K562 (cell line): Measurements from ENCODE around the gene NF1. TPM values are rescaled to one million over a fixed set of nuclear protein-coding genes. Genes with fewer than 3 reads are reported as not detected.

Experiments used
- ATAC-seq: fragments of 200-7000 bp; cut with Tn5 transposase; 3 replicates; pipeline ENCODE4 v1.9.1; 2020; ENCODE audit warnings: moderate library complexity
- BruUV-seq: library from RNA; stranded (reverse); fragments of 400-500 nt; replicated peaks from 2 replicates; lab custom pipeline; 2021; lab: Mats Ljungman, UMichigan
- CTCF ChIA-PET: fragments of 300-600 bp; formaldehyde crosslinking; extraction: SDS; loops from one replicate; lab custom pipeline; 2021; ENCODE audit warnings: low intra/inter-chr PET ratio; lab: Yijun Ruan, JAX
- POLR2A ChIA-PET: fragments of 300-600, 350-650 bp; sonication (Branson Sonifier 250); formaldehyde crosslinking; extraction: SDS; loops from one replicate; lab custom pipeline; 2021; ENCODE audit warnings: antibody characterized with exemption, inconsistent platforms; lab: Yijun Ruan, JAX
- DNase-seq, 4 experiments: peaks; one replicate each; pipeline versions ENCODE4 v3.0.0 to v3.0.0-alpha.2; 2011 to 2018; ENCODE audit warnings: low spot score in 3 of 4, mixed read lengths in 3 of 4; ENCODE audit errors: extremely low read depth in 1 of 4
- FAIRE-seq: peaks from 2 replicates; lab custom pipeline; 2011; peaks lifted over from hg19 to GRCh38; lab: Jason Lieb, UNC
- H2AFZ ChIP-seq: 2 replicates; pipeline ENCODE4 v1.6.0; 2011; ENCODE audit warnings: low read depth, low read length, control low read depth, inconsistent platforms
- H3K27ac ChIP-seq: fragments of 200-600 bp; 3 replicates; pipeline ENCODE4 v1.8.0; 2011; ENCODE audit warnings: low read depth, mild to moderate bottlenecking, control low read depth, inconsistent platforms, low read length, moderate library complexity, mixed read lengths; ENCODE audit errors: extremely low read depth
- H3K27me3 ChIP-seq, 2 experiments: fragments of 300-600 bp in 1 of 2; 2 replicates in 1 of 2; 3 replicates in 1 of 2; pipeline versions ENCODE4 v1.6.0 to v1.8.0; 2011; ENCODE audit warnings: inconsistent platforms in 2 of 2, low read length in 2 of 2, mild to moderate bottlenecking in 1 of 2, mixed read lengths in 1 of 2, moderate library complexity in 1 of 2; ENCODE audit not compliant: control insufficient read depth in 2 of 2, insufficient read depth in 2 of 2
- H3K36me3 ChIP-seq: fragments of 300-600 bp; 3 replicates; pipeline ENCODE4 v1.8.0; 2011; ENCODE audit warnings: mild to moderate bottlenecking, low read length, inconsistent platforms; ENCODE audit not compliant: control insufficient read depth, insufficient read depth
- H3K4me1 ChIP-seq, 2 experiments: fragments of 200-600 bp in 1 of 2; replicated peaks in 1 of 2; 2 replicates in 1 of 2; 3 replicates in 1 of 2; pipeline versions ENCODE4 v1.5.1 to v1.8.0; 2011; ENCODE audit warnings: inconsistent platforms in 2 of 2, low read length in 2 of 2, mild to moderate bottlenecking in 1 of 2, mixed read lengths in 1 of 2, moderate library complexity in 1 of 2; ENCODE audit not compliant: control insufficient read depth in 2 of 2, insufficient read depth in 2 of 2
- H3K4me2 ChIP-seq: 2 replicates; pipeline ENCODE4 v1.6.1; 2011; ENCODE audit warnings: low read length, control low read depth, inconsistent platforms, mixed read lengths; ENCODE audit not compliant: insufficient read depth
- H3K4me3 ChIP-seq: fragments of 200-600 bp; sonication (generic), shearing (Covaris generic); 2 replicates; pipeline ENCODE4 v1.5.1; 2016; ENCODE audit warnings: control low read depth, inconsistent platforms
- H3K79me2 ChIP-seq: fragments of 200-600 bp; 3 replicates; pipeline ENCODE4 v1.8.0; 2011; ENCODE audit warnings: low read length, inconsistent platforms; ENCODE audit not compliant: control insufficient read depth, insufficient read depth
- H3K9ac ChIP-seq, 2 experiments: 2 replicates each; pipeline versions ENCODE4 v1.6.0 to v1.6.1; 2011; ENCODE audit warnings: low read depth in 2 of 2, low read length in 2 of 2, control low read depth in 1 of 2, inconsistent platforms in 1 of 2, mild to moderate bottlenecking in 1 of 2, mixed read lengths in 1 of 2; ENCODE audit not compliant: insufficient read depth in 1 of 2
- H3K9me1 ChIP-seq: one replicate; pipeline ENCODE4 v1.6.0; 2011; ENCODE audit warnings: inconsistent platforms, mild to moderate bottlenecking, low read length, moderate library complexity; ENCODE audit not compliant: control insufficient read depth, insufficient read depth
- H3K9me3 ChIP-seq: replicated peaks from 2 replicates; pipeline ENCODE4 v1.5.1; 2011; ENCODE audit warnings: low read depth, low read length, inconsistent platforms; ENCODE audit not compliant: control insufficient read depth, insufficient read depth
- H4K20me1 ChIP-seq: replicated peaks from 2 replicates; pipeline ENCODE4 v1.6.1; 2011; ENCODE audit warnings: low read length, inconsistent platforms, mixed read lengths; ENCODE audit not compliant: control insufficient read depth, insufficient read depth
- ATF1 ChIP-seq, 2 experiments: fragments of 450-650 bp in 1 of 2; IDR thresholded peaks; 2 replicates each; pipeline ENCODE4 v1.6.1; 2016; ENCODE audit warnings: missing compliant biosample characterization in 1 of 2, missing genetic modification characterization in 1 of 2
- CCNT2 ChIP-seq: IDR thresholded peaks from 2 replicates; pipeline ENCODE4 v1.6.1; 2011; ENCODE audit warnings: borderline replicate concordance, low read depth, mild to moderate bottlenecking, moderate library complexity, mixed read lengths, low read length; ENCODE audit not compliant: insufficient read length; ENCODE audit errors: extremely low read depth
- MBD2 ChIP-seq: sonication (generic); IDR thresholded peaks from 2 replicates; pipeline ENCODE4 v1.6.1; 2016; ENCODE audit warnings: low read depth, borderline replicate concordance
- PHF21A ChIP-seq: fragments of 450-650 bp; IDR thresholded peaks from 2 replicates; pipeline ENCODE4 v1.6.1; 2017; ENCODE audit warnings: low read depth, borderline replicate concordance
- SMARCA4 ChIP-seq: fragments of 450-650 bp; IDR thresholded peaks from 2 replicates; pipeline ENCODE4 v1.6.1; 2016
- ZNF224 ChIP-seq: sonication (generic); formaldehyde crosslinking; IDR thresholded peaks from 2 replicates; pipeline ENCODE4 v1.8.0; 2022; ENCODE audit warnings: mild to moderate bottlenecking, missing genetic modification reagents
- ZNF318 ChIP-seq, 2 experiments: fragments of 450-650 bp; IDR thresholded peaks; 2 replicates each; pipeline ENCODE4 v1.6.1; 2016; ENCODE audit warnings: mild to moderate bottlenecking in 2 of 2, borderline replicate concordance in 1 of 2, low read depth in 1 of 2, moderate library complexity in 1 of 2
- ZNF408 ChIP-seq: fragments of 250-450 bp; sonication (Bioruptor Pico); IDR thresholded peaks from 2 replicates; pipeline ENCODE4 v1.4.0; 2020; ENCODE audit warnings: low read depth, mild to moderate bottlenecking, moderate library complexity
- ZNF609 ChIP-seq: sonication (generic); formaldehyde crosslinking; IDR thresholded peaks from 2 replicates; pipeline ENCODE4 v1.8.1; 2023; ENCODE audit warnings: missing genetic modification reagents, mild to moderate bottlenecking, borderline replicate concordance
- ZNF75A ChIP-seq: fragments of 450-650 bp; formaldehyde crosslinking; IDR thresholded peaks from 2 replicates; pipeline ENCODE4 v1.4.0; 2020; ENCODE audit warnings: mild to moderate bottlenecking
- WGBS: fragments of 100-300 bp; shearing (Covaris generic); methylation state at CpG from one replicate; pipeline ENCODE4 v1.1.6; 2016; ENCODE audit warnings: low coverage, mixed read lengths; ENCODE audit not compliant: insufficient coverage; ENCODE audit errors: missing lambda C conversion rate; 5-methylcytosine and 5-hydroxymethylcytosine counted together
- in situ Hi-C: fragments of 300-500 bp; cut with MboI; formaldehyde crosslinking; loops from 4 replicates; pipeline ENCODE4 v1.15.0; 2018; ENCODE audit warnings: inconsistent platforms, mixed read lengths
- intact Hi-C: fragments of 100-400 bp; cut with micrococcal nuclease; formaldehyde crosslinking; loops from 2 replicates; pipeline ENCODE4 v1.14.2; 2022
- polyA plus RNA-seq, 8 experiments: library from polyadenylated mRNA; depleted of rRNA in 4 of 8; stranded (reverse) in 5 of 8; unstranded in 3 of 8; fragments of >200 nt; fragmentation: Nextera tagmentation in 2 of 8; fragmentation: Illumina TruSeq in 1 of 8; extraction: Ambion mirVana in 2 of 8; extraction: Trizol in 1 of 8; gene quantifications; 2 replicates each; pipeline versions ENCODE4 v1.2.1 to v1.2.3, GENCODE V29; 2011 to 2014; ENCODE audit warnings: inconsistent platforms in 1 of 8, missing spikeins in 1 of 8
- total RNA-seq, 7 experiments: library from RNA; depleted of rRNA in 6 of 7; stranded (reverse); fragments of >200 nt in 6 of 7; fragmentation: Illumina TruSeq in 2 of 7; extraction: Trizol in 2 of 7; gene quantifications; 2 replicates each; pipeline versions ENCODE4 v1.2.1 to v1.2.3, GENCODE V29; 2011 to 2021; ENCODE audit warnings: low replicate concordance in 1 of 7

The NF1 gene
- total and polyA plus RNA-seq, 9 of the 15 experiments (the other 6 are each of a cell fraction or from before 2014, with no cell fraction given), result 3.4 to 41.9 (median 24.3) TPM

GRCh38 chr17:31297090-31297489 is 202.3 kb downstream of the NF1 start, which contains the start of gene OMG:
Gene OMG (minus strand): TSS chr17:31297239. CDS start chr17:31296331, 908 bp downstream.
- H3K9ac ChIP-seq, result no peak within 1 kb of the TSS
- H3K36me3 ChIP-seq, result peaks cover 2% of the 10 kb centered on the region
- in situ Hi-C loops, result no loop called here
- H3K4me1 ChIP-seq, result no peaks in the 10 kb centered on the region
- no peak within 1 kb of the TSS for H3K27ac ChIP-seq
- H3K4me2 ChIP-seq, result no peak within 1 kb of the TSS
- H2AFZ ChIP-seq, result no peak within 1 kb of the TSS
- no peaks in the 10 kb centered on the region for H4K20me1 ChIP-seq
- CTCF ChIA-PET, result no interaction called here
- ATAC-seq (no peak), DNase-seq (no peak), FAIRE-seq (no peak)
- H3K4me3 ChIP-seq, result no peak within 1 kb of the TSS
- no TSS peak for BruUV-seq
- intact Hi-C loops, result no loop called here
- POLR2A ChIA-PET, result no interaction called here
- H3K9me3 ChIP-seq, result no peaks in the 10 kb centered on the region
- no peaks in the 10 kb centered on the region for H3K27me3 ChIP-seq
- 88% methylated on average over 7 of the region's 7 CpGs for WGBS
- no peaks in the 10 kb centered on the region for H3K9me1 ChIP-seq
- no peaks in the 10 kb centered on the region for H3K79me2 ChIP-seq
- no peak for TF ChIP-seq ZNF75A (CRISPR knock-in tag)
- no peak for TF ChIP-seq ZNF224
- TF ChIP-seq ZNF609 (CRISPR knock-in tag), result no peak
- no peak for TF ChIP-seq ZNF318 (IDR thresholded peaks at IDR 0.05; ENCODE audit: borderline replicate concordance in 1 of 2, low read depth in 1 of 2)
- TF ChIP-seq ATF1 (CRISPR knock-in tag; IDR thresholded peaks at IDR 0.05), result no peak
- TF ChIP-seq ATF1 (tag; IDR thresholded peaks at IDR 0.05), result no peak
- TF ChIP-seq ZNF408 (CRISPR knock-in tag), result no peak
- TF ChIP-seq MBD2, result no peak
- no peak for TF ChIP-seq CCNT2
- TF ChIP-seq PHF21A, result no peak
- TF ChIP-seq SMARCA4, result no peak
